SH-SY5Y (cell line): ENCODE results near the gene PBX1.

ENCODE experiments used
- GATA2 ChIP-seq: IDR thresholded peaks from 2 replicates; pipeline ENCODE4 v1.6.1; 2011; ENCODE audit warnings: mild to moderate bottlenecking, low read depth, low read length
- GATA3 ChIP-seq: IDR thresholded peaks from 2 replicates; pipeline ENCODE4 v1.6.1; 2011; ENCODE audit warnings: low read depth, mild to moderate bottlenecking, low read length, moderate library complexity

DNA sequence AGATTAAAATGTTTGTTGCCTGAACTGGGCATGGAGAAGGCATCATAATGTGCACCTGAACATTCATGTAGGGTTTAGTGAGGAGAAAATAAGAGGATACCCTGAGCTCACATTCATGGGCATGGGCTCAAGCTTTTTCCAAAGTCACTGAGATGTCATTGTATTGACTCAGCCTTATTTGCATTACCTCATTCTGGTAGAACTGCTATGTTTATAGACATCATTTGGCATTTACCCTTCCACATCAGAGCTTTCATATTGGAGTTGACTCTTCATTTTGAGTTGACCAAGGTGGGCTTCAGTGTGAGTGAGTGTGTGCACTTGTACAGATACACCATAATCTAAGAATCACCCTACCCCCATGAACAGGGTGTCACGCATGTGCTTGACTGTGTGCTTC, 143.2 kb downstream of the PBX1 start:
- TF ChIP-seq GATA2 (no peak), GATA3 (no peak)
